ENCODE data around the gene UBE2V1. TPM values are rescaled to one million over a fixed set of nuclear protein-coding genes. Genes with fewer than 3 reads are reported as not detected.
A peak's percentile ranks its signal among the peaks of the same experiment; 100 is the strongest.

The UBE2V1 gene
- total and polyA plus RNA-seq, 2 of the 13 experiments (the other 11 are each of a cell fraction or from before 2014, with no cell fraction given): 81.3 to 132 TPM

DNA sequence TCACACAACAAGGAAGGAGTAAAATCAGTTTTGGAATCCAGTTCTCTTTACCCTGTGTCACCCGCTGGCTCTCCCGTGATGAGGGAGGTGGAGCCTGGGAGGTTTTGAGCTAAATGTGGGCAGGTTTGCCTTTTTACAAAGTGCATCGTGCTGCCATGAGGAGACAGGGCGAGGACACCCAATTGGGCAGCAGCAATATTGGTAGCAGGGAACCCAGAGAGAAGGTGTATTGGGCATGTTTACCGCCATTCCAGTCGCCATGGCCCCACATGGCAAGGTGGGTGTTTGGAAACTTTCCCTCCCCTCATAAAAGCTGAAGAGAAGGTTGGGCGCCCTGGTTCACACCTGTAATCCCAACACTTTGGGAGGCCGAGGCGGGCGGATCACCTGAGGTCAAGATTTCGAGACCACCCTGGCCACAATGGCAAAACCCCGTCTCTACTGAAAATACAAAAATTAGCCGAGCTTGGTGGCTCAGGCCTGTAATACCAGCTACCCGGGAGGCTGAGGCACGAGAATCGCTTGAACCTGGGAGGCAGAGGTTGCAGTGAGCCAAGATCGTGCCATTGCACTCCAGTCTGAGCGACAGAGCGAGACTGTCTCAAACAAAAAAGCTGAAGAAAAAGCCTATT is 3.5 kb upstream of the UBE2V1 start (continued):
- 0 out of 2 replicates have a peak, but pooled peaks have one; percentile 56 for TF ChIP-seq CREBL2 (CRISPR knock-in tag; IDR thresholded peaks at IDR 0.05; ENCODE audit: borderline replicate concordance)
- no peak for TF ChIP-seq ZNF577 (CRISPR knock-in tag; IDR thresholded peaks at IDR 0.05; ENCODE audit: borderline replicate concordance, low read depth)
- TF ChIP-seq RBFOX2 (IDR thresholded peaks at IDR 0.05; ENCODE audit: low read depth, low read length): no peak
- no peak for TF ChIP-seq GTF2F1 (IDR thresholded peaks at IDR 0.05; ENCODE audit: low read length)
- no peak for TF ChIP-seq HMGXB4 (CRISPR knock-in tag; IDR thresholded peaks at IDR 0.05; ENCODE audit: borderline replicate concordance in 1 of 2, low read depth in 1 of 2)
- no peak for TF ChIP-seq ZNF660 (CRISPR knock-in tag; IDR thresholded peaks at IDR 0.05; ENCODE audit: borderline replicate concordance, low read depth)
- TF ChIP-seq ZFP41 (CRISPR knock-in tag; IDR thresholded peaks at IDR 0.05; ENCODE audit: borderline replicate concordance): 0 out of 2 replicates have a peak, but pooled peaks have one; percentile 21
- no peak for TF ChIP-seq SMC3 (IDR thresholded peaks at IDR 0.05; ENCODE audit: low read length)
- TF ChIP-seq, protein P1, sequence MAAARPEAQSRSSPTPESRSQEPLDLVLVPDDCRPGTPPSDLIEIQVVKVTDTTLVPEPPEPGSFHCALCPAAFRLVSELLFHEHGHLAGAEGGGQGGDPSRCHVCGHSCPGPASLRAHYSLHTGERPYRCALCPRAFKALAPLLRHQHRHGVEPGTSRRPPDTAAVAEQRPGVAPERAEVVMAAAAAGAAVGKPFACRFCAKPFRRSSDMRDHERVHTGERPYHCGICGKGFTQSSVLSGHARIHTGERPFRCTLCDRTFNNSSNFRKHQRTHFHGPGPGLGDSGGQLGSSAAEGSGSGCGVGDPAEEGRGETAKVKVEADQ (CRISPR knock-in tag; IDR thresholded peaks at IDR 0.05; ENCODE audit: borderline replicate concordance): 0 out of 2 replicates have a peak, but pooled peaks have one; percentile 62
- no peak for TF ChIP-seq MED1 (CRISPR knock-in tag; IDR thresholded peaks at IDR 0.05)
- no peak for TF ChIP-seq POLR2AphosphoS5 (IDR thresholded peaks at IDR 0.05; ENCODE audit: low read depth, low read length)
- TF ChIP-seq, protein P2, sequence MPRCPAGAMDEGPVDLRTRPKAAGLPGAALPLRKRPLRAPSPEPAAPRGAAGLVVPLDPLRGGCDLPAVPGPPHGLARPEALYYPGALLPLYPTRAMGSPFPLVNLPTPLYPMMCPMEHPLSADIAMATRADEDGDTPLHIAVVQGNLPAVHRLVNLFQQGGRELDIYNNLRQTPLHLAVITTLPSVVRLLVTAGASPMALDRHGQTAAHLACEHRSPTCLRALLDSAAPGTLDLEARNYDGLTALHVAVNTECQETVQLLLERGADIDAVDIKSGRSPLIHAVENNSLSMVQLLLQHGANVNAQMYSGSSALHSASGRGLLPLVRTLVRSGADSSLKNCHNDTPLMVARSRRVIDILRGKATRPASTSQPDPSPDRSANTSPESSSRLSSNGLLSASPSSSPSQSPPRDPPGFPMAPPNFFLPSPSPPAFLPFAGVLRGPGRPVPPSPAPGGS (CRISPR knock-in tag; IDR thresholded peaks at IDR 0.05): peak; percentile 53
- TF ChIP-seq ZNF747 (CRISPR knock-in tag; IDR thresholded peaks at IDR 0.05; ENCODE audit: borderline replicate concordance): no peak
- TF ChIP-seq ZNF557 (CRISPR knock-in tag; IDR thresholded peaks at IDR 0.05): no peak
- TF ChIP-seq NBN (conservative IDR thresholded peaks at IDR 0.05): no peak
- 0 out of 2 replicates have a peak, but pooled peaks have one; percentile 42 for TF ChIP-seq ZNF230 (CRISPR knock-in tag; IDR thresholded peaks at IDR 0.05)
- no peak for TF ChIP-seq FOXO1 (CRISPR knock-in tag; IDR thresholded peaks at IDR 0.05)
- no peak for TF ChIP-seq ZBTB7B (CRISPR knock-in tag; IDR thresholded peaks at IDR 0.05)
- TF ChIP-seq ZSCAN22 (CRISPR knock-in tag; IDR thresholded peaks at IDR 0.05): no peak
- TF ChIP-seq STAG1 (CRISPR knock-in tag; IDR thresholded peaks at IDR 0.05): no peak
- TF ChIP-seq, protein P3, sequence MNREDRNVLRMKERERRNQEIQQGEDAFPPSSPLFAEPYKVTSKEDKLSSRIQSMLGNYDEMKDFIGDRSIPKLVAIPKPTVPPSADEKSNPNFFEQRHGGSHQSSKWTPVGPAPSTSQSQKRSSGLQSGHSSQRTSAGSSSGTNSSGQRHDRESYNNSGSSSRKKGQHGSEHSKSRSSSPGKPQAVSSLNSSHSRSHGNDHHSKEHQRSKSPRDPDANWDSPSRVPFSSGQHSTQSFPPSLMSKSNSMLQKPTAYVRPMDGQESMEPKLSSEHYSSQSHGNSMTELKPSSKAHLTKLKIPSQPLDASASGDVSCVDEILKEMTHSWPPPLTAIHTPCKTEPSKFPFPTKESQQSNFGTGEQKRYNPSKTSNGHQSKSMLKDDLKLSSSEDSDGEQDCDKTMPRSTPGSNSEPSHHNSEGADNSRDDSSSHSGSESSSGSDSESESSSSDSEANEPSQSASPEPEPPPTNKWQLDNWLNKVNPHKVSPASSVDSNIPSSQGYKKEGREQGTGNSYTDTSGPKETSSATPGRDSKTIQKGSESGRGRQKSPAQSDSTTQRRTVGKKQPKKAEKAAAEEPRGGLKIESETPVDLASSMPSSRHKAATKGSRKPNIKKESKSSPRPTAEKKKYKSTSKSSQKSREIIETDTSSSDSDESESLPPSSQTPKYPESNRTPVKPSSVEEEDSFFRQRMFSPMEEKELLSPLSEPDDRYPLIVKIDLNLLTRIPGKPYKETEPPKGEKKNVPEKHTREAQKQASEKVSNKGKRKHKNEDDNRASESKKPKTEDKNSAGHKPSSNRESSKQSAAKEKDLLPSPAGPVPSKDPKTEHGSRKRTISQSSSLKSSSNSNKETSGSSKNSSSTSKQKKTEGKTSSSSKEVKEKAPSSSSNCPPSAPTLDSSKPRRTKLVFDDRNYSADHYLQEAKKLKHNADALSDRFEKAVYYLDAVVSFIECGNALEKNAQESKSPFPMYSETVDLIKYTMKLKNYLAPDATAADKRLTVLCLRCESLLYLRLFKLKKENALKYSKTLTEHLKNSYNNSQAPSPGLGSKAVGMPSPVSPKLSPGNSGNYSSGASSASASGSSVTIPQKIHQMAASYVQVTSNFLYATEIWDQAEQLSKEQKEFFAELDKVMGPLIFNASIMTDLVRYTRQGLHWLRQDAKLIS (CRISPR knock-in tag; IDR thresholded peaks at IDR 0.05): no peak
- TF ChIP-seq KLF13 (CRISPR knock-in tag; IDR thresholded peaks at IDR 0.05): no peak
- TF ChIP-seq ZEB1 (IDR thresholded peaks at IDR 0.05; ENCODE audit: insufficient replicate concordance, low read depth): no peak
